H1 (cell line): ENCODE data around the gene PRKAR2A. TPM values are rescaled to one million over a fixed set of nuclear protein-coding genes. Genes with fewer than 3 reads are reported as not detected.

Experiments used
- CTCF ChIA-PET: fragments of 300-600 bp; sonication (Branson Sonifier 250); formaldehyde crosslinking; loops from one replicate; lab custom pipeline; 2021; ENCODE audit not compliant: partially characterized antibody; lab: Charles Lee
- POLR2A ChIA-PET: fragments of 300-600 bp; sonication (Branson Sonifier 250); formaldehyde crosslinking; loops from one replicate; lab custom pipeline; 2021; ENCODE audit warnings: inconsistent platforms; ENCODE audit not compliant: partially characterized antibody; lab: Charles Lee
- DNase-seq, 2 experiments: peaks; one replicate each; pipeline versions ENCODE4 v3.0.0 to v3.0.0-alpha.2; 2010 to 2022; ENCODE audit warnings: low spot score in 2 of 2, low read depth in 1 of 2, mixed read lengths in 1 of 2
- FAIRE-seq: peaks from 2 replicates; lab custom pipeline; 2011; peaks lifted over from hg19 to GRCh38; lab: Jason Lieb, UNC
- H2AFZ ChIP-seq: 2 replicates; pipeline ENCODE4 v1.8.1; 2012; ENCODE audit warnings: low read length, inconsistent platforms
- H2AK5ac ChIP-seq: 2 replicates; pipeline ENCODE4 v1.6.1; 2013; ENCODE audit warnings: low read depth, low read length
- H2BK120ac ChIP-seq: replicated peaks from 2 replicates; pipeline ENCODE3; 2013; ENCODE audit warnings: low read depth, low read length, inconsistent platforms
- H2BK12ac ChIP-seq: 2 replicates; pipeline ENCODE4 v1.6.1; 2013; ENCODE audit warnings: low read depth, low read length
- H2BK15ac ChIP-seq: 2 replicates; pipeline ENCODE4 v1.6.1; 2013; ENCODE audit warnings: low read length
- H2BK20ac ChIP-seq: 2 replicates; pipeline ENCODE4 v1.6.1; 2013; ENCODE audit warnings: low read length
- H2BK5ac ChIP-seq: 2 replicates; pipeline ENCODE4 v1.6.1; 2013; ENCODE audit warnings: low read depth, low read length
- H3K14ac ChIP-seq: 2 replicates; pipeline ENCODE4 v1.6.1; 2013; ENCODE audit warnings: inconsistent platforms; ENCODE audit not compliant: insufficient read length
- H3K18ac ChIP-seq: 2 replicates; pipeline ENCODE4 v1.6.1; 2013; ENCODE audit warnings: low read length; ENCODE audit errors: extremely low read depth
- H3K23ac ChIP-seq: 2 replicates; pipeline ENCODE4 v1.6.1; 2013; ENCODE audit warnings: inconsistent platforms; ENCODE audit not compliant: insufficient read length
- H3K23me2 ChIP-seq: 2 replicates; pipeline ENCODE4 v1.6.1; 2013; ENCODE audit warnings: low read depth, low read length
- H3K27ac ChIP-seq: 2 replicates; pipeline ENCODE4 v1.6.1; 2011; ENCODE audit warnings: low read depth, low read length, inconsistent platforms
- H3K27me3 ChIP-seq, 4 experiments: replicated peaks in 1 of 4; 1 replicate in 1 of 4; 2 replicates in 3 of 4; pipeline versions ENCODE4 v1.6.1 to v1.8.1; 2011 to 2013; ENCODE audit warnings: low read length in 3 of 4, mild to moderate bottlenecking in 3 of 4, inconsistent platforms in 2 of 4, mixed read lengths in 2 of 4, moderate library complexity in 1 of 4; ENCODE audit not compliant: control insufficient read depth in 3 of 4, insufficient read depth in 3 of 4; ENCODE audit errors: extremely low read depth in 1 of 4
- H3K36me3 ChIP-seq, 4 experiments: 2 replicates each; pipeline versions ENCODE4 v1.6.1 to v1.8.1; 2011 to 2013; ENCODE audit warnings: mild to moderate bottlenecking in 4 of 4, low read length in 3 of 4, moderate library complexity in 2 of 4, control low read depth in 1 of 4, inconsistent platforms in 1 of 4; ENCODE audit not compliant: insufficient read depth in 4 of 4, control insufficient read depth in 2 of 4
- H3K4ac ChIP-seq: replicated peaks from 2 replicates; pipeline ENCODE3; 2013; ENCODE audit warnings: low read length, low read depth, mixed read lengths, inconsistent platforms; ENCODE audit not compliant: insufficient read length
- H3K4me1 ChIP-seq, 4 experiments: replicated peaks in 1 of 4; 1 replicate in 1 of 4; 2 replicates in 3 of 4; pipeline versions ENCODE4 v1.6.1 to v1.8.1; 2011 to 2013; ENCODE audit warnings: low read length in 3 of 4, inconsistent platforms in 2 of 4, mixed read lengths in 1 of 4; ENCODE audit not compliant: insufficient read depth in 4 of 4, control insufficient read depth in 3 of 4
- H3K4me2 ChIP-seq, 2 experiments: 2 replicates each; pipeline versions ENCODE4 v1.6.1 to v1.8.1; 2011 to 2013; ENCODE audit warnings: low read depth in 2 of 2, low read length in 2 of 2, control low read depth in 1 of 2, inconsistent platforms in 1 of 2, mild to moderate bottlenecking in 1 of 2; ENCODE audit not compliant: insufficient read depth in 1 of 2
- H3K4me3 ChIP-seq, 4 experiments: fragments of 200-600, 300-600 bp in 1 of 4; sonication (generic), shearing (Covaris generic), sonication (Bioruptor Twin) in 1 of 4; 2 replicates each; pipeline versions ENCODE4 v1.5.1 to v1.8.1; 2011 to 2016; ENCODE audit warnings: low read length in 4 of 4, low read depth in 3 of 4, control low read depth in 2 of 4, inconsistent platforms in 2 of 4, mild to moderate bottlenecking in 2 of 4, mixed read lengths in 1 of 4, moderate library complexity in 1 of 4; ENCODE audit not compliant: insufficient read depth in 2 of 4; ENCODE audit errors: extremely low read depth in 1 of 4
- H3K56ac ChIP-seq: replicated peaks from 2 replicates; pipeline ENCODE3; 2013; ENCODE audit warnings: low read depth, mild to moderate bottlenecking, mixed read lengths, low read length, inconsistent platforms; ENCODE audit not compliant: insufficient read length
- H3K79me1 ChIP-seq: 2 replicates; pipeline ENCODE4 v1.6.1; 2013; ENCODE audit warnings: low read depth, low read length, control low read depth
- H3K79me2 ChIP-seq, 2 experiments: 2 replicates each; pipeline versions ENCODE4 v1.6.1 to v1.8.1; 2012 to 2013; ENCODE audit warnings: low read length in 2 of 2, mild to moderate bottlenecking in 2 of 2, inconsistent platforms in 1 of 2; ENCODE audit not compliant: insufficient read depth in 2 of 2, control insufficient read depth in 1 of 2
- H3K9ac ChIP-seq, 4 experiments: replicated peaks in 1 of 4; 1 replicate in 1 of 4; 2 replicates in 3 of 4; pipeline versions ENCODE4 v1.6.1 to v1.8.1; 2011 to 2013; ENCODE audit warnings: low read depth in 3 of 4, low read length in 3 of 4, control low read depth in 2 of 4, mild to moderate bottlenecking in 2 of 4, moderate library complexity in 2 of 4, inconsistent platforms in 1 of 4; ENCODE audit errors: extremely low read depth in 1 of 4
- H3K9me3 ChIP-seq, 2 experiments: 2 replicates each; pipeline versions ENCODE4 v1.6.1 to v1.8.1; 2012 to 2013; ENCODE audit warnings: mild to moderate bottlenecking in 2 of 2, moderate library complexity in 2 of 2, control low read depth in 1 of 2, inconsistent platforms in 1 of 2, low read depth in 1 of 2, low read length in 1 of 2, mixed read lengths in 1 of 2; ENCODE audit not compliant: insufficient read depth in 2 of 2
- H4K20me1 ChIP-seq, 2 experiments: replicated peaks in 1 of 2; 2 replicates each; pipeline versions ENCODE3 to v1.8.1; 2011 to 2013; ENCODE audit warnings: inconsistent platforms in 2 of 2, low read length in 2 of 2, mild to moderate bottlenecking in 1 of 2; ENCODE audit not compliant: insufficient read depth in 2 of 2, control insufficient read depth in 1 of 2
- H4K5ac ChIP-seq: 2 replicates; pipeline ENCODE4 v1.6.1; 2013; ENCODE audit warnings: low read length, low read depth, mixed read lengths, inconsistent platforms; ENCODE audit not compliant: insufficient read length
- H4K8ac ChIP-seq: 2 replicates; pipeline ENCODE4 v1.8.0; 2013; ENCODE audit warnings: mild to moderate bottlenecking, moderate library complexity, low read length, inconsistent platforms; ENCODE audit not compliant: insufficient read depth; ENCODE audit errors: extremely low read depth
- H4K91ac ChIP-seq: replicated peaks from 2 replicates; pipeline ENCODE3; 2013; ENCODE audit warnings: low read length, mixed read lengths, inconsistent platforms; ENCODE audit not compliant: insufficient read length
- ATF3 ChIP-seq: IDR thresholded peaks from 2 replicates; pipeline ENCODE4 v1.6.1; 2011; ENCODE audit warnings: low read depth, mild to moderate bottlenecking, low read length; ENCODE audit not compliant: insufficient read depth
- E2F6 ChIP-seq: IDR thresholded peaks from 2 replicates; pipeline ENCODE4 v1.6.1; 2012; ENCODE audit warnings: inconsistent platforms
- HDAC2 ChIP-seq, 2 experiments: fragments of 300-600 bp in 1 of 2; sonication (generic) in 1 of 2; IDR thresholded peaks; 2 replicates each; pipeline ENCODE4 v1.6.1; 2011 to 2012; ENCODE audit warnings: low read depth in 2 of 2, low read length in 2 of 2, mild to moderate bottlenecking in 2 of 2, moderate library complexity in 2 of 2, borderline replicate concordance in 1 of 2, inconsistent platforms in 1 of 2
- HDAC6 ChIP-seq: IDR thresholded peaks from one replicate; pipeline ENCODE4 v1.7.1; 2012; ENCODE audit warnings: low read depth, mild to moderate bottlenecking, inconsistent platforms, low read length, moderate library complexity
- MAX ChIP-seq: IDR thresholded peaks from 2 replicates; pipeline ENCODE4 v1.6.1; 2012; ENCODE audit warnings: inconsistent platforms
- SAP30 ChIP-seq: fragments of 300-600 bp; sonication (generic); IDR thresholded peaks from 2 replicates; pipeline ENCODE4 v1.7.1; 2012; ENCODE audit warnings: low read length, moderate library complexity, mild to moderate bottlenecking, inconsistent platforms; ENCODE audit not compliant: insufficient read depth, insufficient replicate concordance
- SIRT6 ChIP-seq: IDR thresholded peaks from one replicate; pipeline ENCODE4 v1.7.1; 2012; ENCODE audit warnings: low read length, inconsistent platforms
- SP1 ChIP-seq: IDR thresholded peaks from 2 replicates; pipeline ENCODE4 v1.6.1; 2011; ENCODE audit warnings: low read depth, low read length
- SRF ChIP-seq: IDR thresholded peaks from 2 replicates; pipeline ENCODE4 v1.6.1; 2011; ENCODE audit warnings: mild to moderate bottlenecking, low read depth, low read length, moderate library complexity
- TAF1 ChIP-seq: IDR thresholded peaks from 2 replicates; pipeline ENCODE4 v1.6.1; 2011; ENCODE audit warnings: mild to moderate bottlenecking, low read depth, low read length
- TAF7 ChIP-seq: optimal IDR thresholded peaks from 2 replicates; pipeline ENCODE3; 2011; ENCODE audit warnings: low read depth, mild to moderate bottlenecking, inconsistent platforms, low read length, moderate library complexity, borderline replicate concordance
- WGBS, 2 experiments: shearing (Covaris generic) in 1 of 2; methylation state at CpG; one replicate each; pipeline versions ENCODE4 v1.1.6 to v1.1.7; 2013 to 2015; ENCODE audit warnings: low lambda C conversion rate in 2 of 2, mixed read lengths in 2 of 2, inconsistent platforms in 1 of 2, low coverage in 1 of 2, missing lambda C conversion rate in 1 of 2; ENCODE audit not compliant: insufficient replicate concordance in 2 of 2, insufficient coverage in 1 of 2, insufficient read length in 1 of 2; ENCODE audit errors: extremely low coverage in 1 of 2, missing lambda C conversion rate in 1 of 2; 5-methylcytosine and 5-hydroxymethylcytosine counted together
- polyA plus RNA-seq, 7 experiments: library from polyadenylated mRNA; depleted of rRNA in 3 of 7; stranded (reverse) in 5 of 7; unstranded in 2 of 7; fragments of >200 nt in 5 of 7; fragments of 200-250 nt in 2 of 7; gene quantifications; 1 replicate in 5 of 7; 2 replicates in 1 of 7; 4 replicates in 1 of 7; pipeline versions ENCODE4 v1.2.1 to v1.2.3, GENCODE V29; 2011 to 2013; ENCODE audit warnings: missing spikeins in 2 of 7, mixed read lengths in 2 of 7
- total RNA-seq: library from RNA; stranded (reverse); fragmentation: NEBNext Ultra II Directional; extraction: Animal tissue kit (Norgen Biotek cat#: 25700); gene quantifications from 2 replicates; pipeline ENCODE4 v1.2.1, GENCODE V29; 2021

Gene PRKAR2A
- total and polyA plus RNA-seq, 2 of the 8 experiments (the other 6 are each of a cell fraction or from before 2014, with no cell fraction given), result 6.3 to 42.4 TPM

- no peaks in the 10 kb centered on the region for H3K9me3 ChIP-seq
- POLR2A ChIA-PET, result interaction anchor here (0.6 kb wide), 1 partner anchor 9 kb away, joined by 6 read pairs; no protein-coding TSS in a partner anchor
- no peak overlapping the region for H4K8ac ChIP-seq
- no peak overlapping the region for H3K56ac ChIP-seq
- H3K36me3 ChIP-seq, result no peaks in the 10 kb centered on the region
- no peaks in the 10 kb centered on the region for H3K79me1 ChIP-seq
- no peak overlapping the region for H3K9ac ChIP-seq
- 86% methylated on average over 9 of the region's 9 CpGs; no CpG with 5 or more reads in 1 of the 2 experiments for WGBS, 2 experiments
- H3K79me2 ChIP-seq, result no peaks in the 10 kb centered on the region
- H3K18ac ChIP-seq, result no peak overlapping the region
- no peak overlapping the region for H3K27ac ChIP-seq
- no peak for DNase-seq
- H2BK120ac ChIP-seq, result no peak overlapping the region
- H3K14ac ChIP-seq, result no peak overlapping the region
- H3K27me3 ChIP-seq, result no peaks in the 10 kb centered on the region; a peak in 1 of 7 replicates
- H2AFZ ChIP-seq, result no peak overlapping the region
- no peak overlapping the region for H2BK20ac ChIP-seq
- no peak for FAIRE-seq
- CTCF ChIA-PET, result interaction anchor here (0.8 to 3.2 kb wide), 5 partner anchors 15 to 116 kb away, joined by 3 to 11 read pairs (median 3); no protein-coding TSS in a partner anchor
- H3K23ac ChIP-seq, result no peak overlapping the region
- H4K91ac ChIP-seq, result no peak overlapping the region
- no peak overlapping the region for H2AK5ac ChIP-seq
- H4K20me1 ChIP-seq, result no peaks in the 10 kb centered on the region
- H3K4me1 ChIP-seq, result no peaks in the 10 kb centered on the region; a peak in 1 of 7 replicates
- no peak overlapping the region for H2BK5ac ChIP-seq
- H3K4me2 ChIP-seq, result no peak overlapping the region
- H3K4me3 ChIP-seq, result no peak overlapping the region
- no peak overlapping the region for H3K4ac ChIP-seq
- H2BK12ac ChIP-seq, result no peak overlapping the region
- H3K23me2 ChIP-seq, result no peaks in the 10 kb centered on the region
- no peak overlapping the region for H2BK15ac ChIP-seq
- no peak overlapping the region for H4K5ac ChIP-seq
- TF ChIP-seq MAX, result no peak
- TF ChIP-seq TAF7, result no peak
- TF ChIP-seq E2F6, result no peak
- no peak for TF ChIP-seq SP1
- TF ChIP-seq HDAC2 (IDR thresholded peaks at IDR 0.05; ENCODE audit: borderline replicate concordance in 1 of 2, low read depth in 2 of 2, low read length in 2 of 2), result no peak
- no peak for TF ChIP-seq SIRT6
- TF ChIP-seq SAP30, result no peak
- no peak for TF ChIP-seq HDAC6
- no peak for TF ChIP-seq TAF1
- TF ChIP-seq ATF3, result no peak
- no peak for TF ChIP-seq SRF
These were observed 8.2 kb upstream of the PRKAR2A start for GRCh38 chr3:48855681-48856447.
